H1 (cell line): ENCODE results near the gene OR7D2. TPM values are rescaled to one million over a fixed set of nuclear protein-coding genes. Genes with fewer than 3 reads are reported as not detected.

Source experiments
- CTCF ChIA-PET: fragments of 300-600 bp; sonication (Branson Sonifier 250); formaldehyde crosslinking; loops from one replicate; lab custom pipeline; 2021; ENCODE audit not compliant: partially characterized antibody; lab: Charles Lee
- POLR2A ChIA-PET: fragments of 300-600 bp; sonication (Branson Sonifier 250); formaldehyde crosslinking; loops from one replicate; lab custom pipeline; 2021; ENCODE audit warnings: inconsistent platforms; ENCODE audit not compliant: partially characterized antibody; lab: Charles Lee
- DNase-seq, 2 experiments: peaks; one replicate each; pipeline versions ENCODE4 v3.0.0 to v3.0.0-alpha.2; 2010 to 2022; ENCODE audit warnings: low spot score in 2 of 2, low read depth in 1 of 2, mixed read lengths in 1 of 2
- FAIRE-seq: peaks from 2 replicates; lab custom pipeline; 2011; peaks lifted over from hg19 to GRCh38; lab: Jason Lieb, UNC
- H2AFZ ChIP-seq: 2 replicates; pipeline ENCODE4 v1.8.1; 2012; ENCODE audit warnings: low read length, inconsistent platforms
- H2AK5ac ChIP-seq: 2 replicates; pipeline ENCODE4 v1.6.1; 2013; ENCODE audit warnings: low read depth, low read length
- H2BK120ac ChIP-seq: replicated peaks from 2 replicates; pipeline ENCODE3; 2013; ENCODE audit warnings: low read depth, low read length, inconsistent platforms
- H2BK12ac ChIP-seq: 2 replicates; pipeline ENCODE4 v1.6.1; 2013; ENCODE audit warnings: low read depth, low read length
- H2BK15ac ChIP-seq: 2 replicates; pipeline ENCODE4 v1.6.1; 2013; ENCODE audit warnings: low read length
- H2BK20ac ChIP-seq: 2 replicates; pipeline ENCODE4 v1.6.1; 2013; ENCODE audit warnings: low read length
- H2BK5ac ChIP-seq: 2 replicates; pipeline ENCODE4 v1.6.1; 2013; ENCODE audit warnings: low read depth, low read length
- H3K14ac ChIP-seq: 2 replicates; pipeline ENCODE4 v1.6.1; 2013; ENCODE audit warnings: inconsistent platforms; ENCODE audit not compliant: insufficient read length
- H3K18ac ChIP-seq: 2 replicates; pipeline ENCODE4 v1.6.1; 2013; ENCODE audit warnings: low read length; ENCODE audit errors: extremely low read depth
- H3K23ac ChIP-seq: 2 replicates; pipeline ENCODE4 v1.6.1; 2013; ENCODE audit warnings: inconsistent platforms; ENCODE audit not compliant: insufficient read length
- H3K23me2 ChIP-seq: 2 replicates; pipeline ENCODE4 v1.6.1; 2013; ENCODE audit warnings: low read depth, low read length
- H3K27ac ChIP-seq: 2 replicates; pipeline ENCODE4 v1.6.1; 2011; ENCODE audit warnings: low read depth, low read length, inconsistent platforms
- H3K27me3 ChIP-seq, 4 experiments: replicated peaks in 1 of 4; 1 replicate in 1 of 4; 2 replicates in 3 of 4; pipeline versions ENCODE4 v1.6.1 to v1.8.1; 2011 to 2013; ENCODE audit warnings: low read length in 3 of 4, mild to moderate bottlenecking in 3 of 4, inconsistent platforms in 2 of 4, mixed read lengths in 2 of 4, moderate library complexity in 1 of 4; ENCODE audit not compliant: control insufficient read depth in 3 of 4, insufficient read depth in 3 of 4; ENCODE audit errors: extremely low read depth in 1 of 4
- H3K36me3 ChIP-seq, 4 experiments: 2 replicates each; pipeline versions ENCODE4 v1.6.1 to v1.8.1; 2011 to 2013; ENCODE audit warnings: mild to moderate bottlenecking in 4 of 4, low read length in 3 of 4, moderate library complexity in 2 of 4, control low read depth in 1 of 4, inconsistent platforms in 1 of 4; ENCODE audit not compliant: insufficient read depth in 4 of 4, control insufficient read depth in 2 of 4
- H3K4ac ChIP-seq: replicated peaks from 2 replicates; pipeline ENCODE3; 2013; ENCODE audit warnings: low read length, low read depth, mixed read lengths, inconsistent platforms; ENCODE audit not compliant: insufficient read length
- H3K4me1 ChIP-seq, 4 experiments: replicated peaks in 1 of 4; 1 replicate in 1 of 4; 2 replicates in 3 of 4; pipeline versions ENCODE4 v1.6.1 to v1.8.1; 2011 to 2013; ENCODE audit warnings: low read length in 3 of 4, inconsistent platforms in 2 of 4, mixed read lengths in 1 of 4; ENCODE audit not compliant: insufficient read depth in 4 of 4, control insufficient read depth in 3 of 4
- H3K4me2 ChIP-seq, 2 experiments: 2 replicates each; pipeline versions ENCODE4 v1.6.1 to v1.8.1; 2011 to 2013; ENCODE audit warnings: low read depth in 2 of 2, low read length in 2 of 2, control low read depth in 1 of 2, inconsistent platforms in 1 of 2, mild to moderate bottlenecking in 1 of 2; ENCODE audit not compliant: insufficient read depth in 1 of 2
- H3K4me3 ChIP-seq, 4 experiments: fragments of 200-600, 300-600 bp in 1 of 4; sonication (generic), shearing (Covaris generic), sonication (Bioruptor Twin) in 1 of 4; 2 replicates each; pipeline versions ENCODE4 v1.5.1 to v1.8.1; 2011 to 2016; ENCODE audit warnings: low read length in 4 of 4, low read depth in 3 of 4, control low read depth in 2 of 4, inconsistent platforms in 2 of 4, mild to moderate bottlenecking in 2 of 4, mixed read lengths in 1 of 4, moderate library complexity in 1 of 4; ENCODE audit not compliant: insufficient read depth in 2 of 4; ENCODE audit errors: extremely low read depth in 1 of 4
- H3K56ac ChIP-seq: replicated peaks from 2 replicates; pipeline ENCODE3; 2013; ENCODE audit warnings: low read depth, mild to moderate bottlenecking, mixed read lengths, low read length, inconsistent platforms; ENCODE audit not compliant: insufficient read length
- H3K79me1 ChIP-seq: 2 replicates; pipeline ENCODE4 v1.6.1; 2013; ENCODE audit warnings: low read depth, low read length, control low read depth
- H3K79me2 ChIP-seq, 2 experiments: 2 replicates each; pipeline versions ENCODE4 v1.6.1 to v1.8.1; 2012 to 2013; ENCODE audit warnings: low read length in 2 of 2, mild to moderate bottlenecking in 2 of 2, inconsistent platforms in 1 of 2; ENCODE audit not compliant: insufficient read depth in 2 of 2, control insufficient read depth in 1 of 2
- H3K9ac ChIP-seq, 4 experiments: replicated peaks in 1 of 4; 1 replicate in 1 of 4; 2 replicates in 3 of 4; pipeline versions ENCODE4 v1.6.1 to v1.8.1; 2011 to 2013; ENCODE audit warnings: low read depth in 3 of 4, low read length in 3 of 4, control low read depth in 2 of 4, mild to moderate bottlenecking in 2 of 4, moderate library complexity in 2 of 4, inconsistent platforms in 1 of 4; ENCODE audit errors: extremely low read depth in 1 of 4
- H3K9me3 ChIP-seq, 2 experiments: 2 replicates each; pipeline versions ENCODE4 v1.6.1 to v1.8.1; 2012 to 2013; ENCODE audit warnings: mild to moderate bottlenecking in 2 of 2, moderate library complexity in 2 of 2, control low read depth in 1 of 2, inconsistent platforms in 1 of 2, low read depth in 1 of 2, low read length in 1 of 2, mixed read lengths in 1 of 2; ENCODE audit not compliant: insufficient read depth in 2 of 2
- H4K20me1 ChIP-seq, 2 experiments: replicated peaks in 1 of 2; 2 replicates each; pipeline versions ENCODE3 to v1.8.1; 2011 to 2013; ENCODE audit warnings: inconsistent platforms in 2 of 2, low read length in 2 of 2, mild to moderate bottlenecking in 1 of 2; ENCODE audit not compliant: insufficient read depth in 2 of 2, control insufficient read depth in 1 of 2
- H4K5ac ChIP-seq: 2 replicates; pipeline ENCODE4 v1.6.1; 2013; ENCODE audit warnings: low read length, low read depth, mixed read lengths, inconsistent platforms; ENCODE audit not compliant: insufficient read length
- H4K8ac ChIP-seq: 2 replicates; pipeline ENCODE4 v1.8.0; 2013; ENCODE audit warnings: mild to moderate bottlenecking, moderate library complexity, low read length, inconsistent platforms; ENCODE audit not compliant: insufficient read depth; ENCODE audit errors: extremely low read depth
- H4K91ac ChIP-seq: replicated peaks from 2 replicates; pipeline ENCODE3; 2013; ENCODE audit warnings: low read length, mixed read lengths, inconsistent platforms; ENCODE audit not compliant: insufficient read length
- BRCA1 ChIP-seq: IDR thresholded peaks from 2 replicates; pipeline ENCODE4 v1.6.1; 2012; ENCODE audit warnings: low read depth, low read length, improper control_type of control experiment
- FOSL1 ChIP-seq: IDR thresholded peaks from 2 replicates; pipeline ENCODE4 v1.6.1; 2011; ENCODE audit warnings: mild to moderate bottlenecking, low read depth, low read length, moderate library complexity; ENCODE audit not compliant: insufficient read depth
- GABPA ChIP-seq: IDR thresholded peaks from 2 replicates; pipeline ENCODE4 v1.6.1; 2011; ENCODE audit warnings: mild to moderate bottlenecking, low read length, moderate library complexity, borderline replicate concordance; ENCODE audit not compliant: insufficient read depth
- HDAC2 ChIP-seq, 2 experiments: fragments of 300-600 bp in 1 of 2; sonication (generic) in 1 of 2; IDR thresholded peaks; 2 replicates each; pipeline ENCODE4 v1.6.1; 2011 to 2012; ENCODE audit warnings: low read depth in 2 of 2, low read length in 2 of 2, mild to moderate bottlenecking in 2 of 2, moderate library complexity in 2 of 2, borderline replicate concordance in 1 of 2, inconsistent platforms in 1 of 2
- JUND ChIP-seq: IDR thresholded peaks from 2 replicates; pipeline ENCODE4 v1.6.1; 2011; ENCODE audit warnings: mild to moderate bottlenecking, improper control_type of control experiment, low read length
- KDM1A ChIP-seq: fragments of 200-600, 300-600 bp; sonication (generic); IDR thresholded peaks from 2 replicates; pipeline ENCODE4 v1.7.1; 2016; ENCODE audit warnings: mild to moderate bottlenecking, low read length, borderline replicate concordance
- KDM5A ChIP-seq: fragments of 200-600 bp; IDR thresholded peaks from 2 replicates; pipeline ENCODE4 v1.7.1; 2012; ENCODE audit warnings: mild to moderate bottlenecking, low read length, inconsistent platforms, mixed read lengths
- NRF1 ChIP-seq: IDR thresholded peaks from 2 replicates; pipeline ENCODE4 v1.6.1; 2011; ENCODE audit warnings: mild to moderate bottlenecking, low read depth, low read length, improper control_type of control experiment
- RBBP5 ChIP-seq: IDR thresholded peaks from 2 replicates; pipeline ENCODE4 v1.7.1; 2012; ENCODE audit warnings: low read depth, mild to moderate bottlenecking, inconsistent platforms, low read length, moderate library complexity, borderline replicate concordance
- RXRA ChIP-seq: IDR thresholded peaks from 2 replicates; pipeline ENCODE4 v1.6.1; 2011; ENCODE audit warnings: low read depth, mild to moderate bottlenecking, low read length, moderate library complexity; ENCODE audit not compliant: insufficient read depth
- SP2 ChIP-seq: IDR thresholded peaks from 2 replicates; pipeline ENCODE4 v1.6.1; 2012; ENCODE audit warnings: mild to moderate bottlenecking, low read length, inconsistent platforms
- SUZ12 ChIP-seq: fragments of 200-600 bp; sonication (generic); IDR thresholded peaks from 2 replicates; pipeline ENCODE4 v1.6.1; 2012; ENCODE audit warnings: mild to moderate bottlenecking, inconsistent platforms, low read length, moderate library complexity, mixed read lengths
- TCF12 ChIP-seq: IDR thresholded peaks from 2 replicates; pipeline ENCODE4 v1.6.1; 2011; ENCODE audit warnings: low read depth, mild to moderate bottlenecking, low read length
- WGBS, 2 experiments: shearing (Covaris generic) in 1 of 2; methylation state at CpG; one replicate each; pipeline versions ENCODE4 v1.1.6 to v1.1.7; 2013 to 2015; ENCODE audit warnings: low lambda C conversion rate in 2 of 2, mixed read lengths in 2 of 2, inconsistent platforms in 1 of 2, low coverage in 1 of 2, missing lambda C conversion rate in 1 of 2; ENCODE audit not compliant: insufficient replicate concordance in 2 of 2, insufficient coverage in 1 of 2, insufficient read length in 1 of 2; ENCODE audit errors: extremely low coverage in 1 of 2, missing lambda C conversion rate in 1 of 2; 5-methylcytosine and 5-hydroxymethylcytosine counted together
- polyA plus RNA-seq, 7 experiments: library from polyadenylated mRNA; depleted of rRNA in 3 of 7; stranded (reverse) in 5 of 7; unstranded in 2 of 7; fragments of >200 nt in 5 of 7; fragments of 200-250 nt in 2 of 7; gene quantifications; 1 replicate in 5 of 7; 2 replicates in 1 of 7; 4 replicates in 1 of 7; pipeline versions ENCODE4 v1.2.1 to v1.2.3, GENCODE V29; 2011 to 2013; ENCODE audit warnings: missing spikeins in 2 of 7, mixed read lengths in 2 of 7
- total RNA-seq: library from RNA; stranded (reverse); fragmentation: NEBNext Ultra II Directional; extraction: Animal tissue kit (Norgen Biotek cat#: 25700); gene quantifications from 2 replicates; pipeline ENCODE4 v1.2.1, GENCODE V29; 2021

The OR7D2 gene
- total and polyA plus RNA-seq, 2 of the 8 experiments (the other 6 are each of a cell fraction or from before 2014, with no cell fraction given): 0.02 TPM; not detected in 1

DNA sequence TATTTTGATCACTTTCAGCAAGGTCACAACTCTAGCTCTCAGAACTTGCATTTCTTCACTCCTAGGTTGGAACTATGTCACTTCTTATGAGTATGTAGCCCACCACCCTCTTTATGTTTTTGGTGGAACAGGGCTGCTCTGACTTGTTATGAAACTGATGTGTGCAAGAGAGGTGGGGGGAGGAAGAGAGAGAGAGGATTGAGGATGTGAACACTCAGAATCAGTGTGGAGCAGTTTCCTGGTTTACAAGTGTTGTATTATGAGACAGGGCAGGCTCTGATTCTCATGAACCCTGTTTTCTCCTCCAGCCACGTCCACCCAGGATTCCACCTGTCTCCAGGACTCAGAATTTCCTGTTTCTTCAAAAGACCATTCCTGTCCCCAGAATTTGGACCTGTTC, 22.5 kb upstream of the OR7D2 start:
- Histone ChIP-seq H3K18ac (no peak overlapping the region), H3K4me2 (no peak overlapping the region), H4K91ac (no peak overlapping the region), H3K56ac (no peak overlapping the region), H2BK120ac (no peak overlapping the region), H2AFZ (no peak overlapping the region), H2AK5ac (no peak overlapping the region), H3K9me3 (peaks cover 17 to 24% of the 10 kb centered on the region in 2 experiments), H2BK15ac (no peak overlapping the region), H4K5ac (no peak overlapping the region), H3K23me2 (no peaks in the 10 kb centered on the region), H3K4me3 (no peak overlapping the region), H3K27me3 (no peaks in the 10 kb centered on the region), H2BK12ac (no peak overlapping the region), H3K79me1 (peaks cover 11% of the 10 kb centered on the region), H3K4me1 (no peaks in the 10 kb centered on the region), H3K36me3 (peaks cover 29 to 78% (median 57%) of the 10 kb centered on the region in 4 experiments), H3K27ac (no peak overlapping the region), H2BK20ac (no peak overlapping the region), H2BK5ac (no peak overlapping the region), H3K14ac (no peak overlapping the region), H3K4ac (no peak overlapping the region), H3K9ac (no peak overlapping the region), H3K79me2 (peaks cover 22 to 60% of the 10 kb centered on the region in 2 experiments), H4K8ac (no peak overlapping the region), H3K23ac (no peak overlapping the region), H4K20me1 (peaks cover 3 to 11% of the 10 kb centered on the region in 2 experiments)
- DNase-seq (no peak), FAIRE-seq (no peak)
- POLR2A ChIA-PET: interaction anchor here (1.1 kb wide), 1 partner anchor 18 kb away, joined by 3 read pairs; no protein-coding TSS in a partner anchor
- CTCF ChIA-PET: interaction anchor here (0.7 kb wide), 1 partner anchor 726 kb away, joined by 3 read pairs; no protein-coding TSS in a partner anchor
- WGBS, 2 experiments: 100% methylated on average over 1 of the region's 1 CpG; no CpG with 5 or more reads in 1 of the 2 experiments
- TF ChIP-seq FOSL1 (no peak), SUZ12 (no peak), GABPA (no peak), SP2 (no peak), KDM1A (no peak), HDAC2 (IDR thresholded peaks at IDR 0.05; ENCODE audit: borderline replicate concordance in 1 of 2, low read depth in 2 of 2, low read length in 2 of 2) (no peak), KDM5A (no peak), RXRA (no peak), TCF12 (no peak), JUND (no peak), BRCA1 (no peak), NRF1 (no peak), RBBP5 (no peak)
